CD14-positive monocyte (primary cell): Measurements from ENCODE around the gene FAM131A. TPM values are rescaled to one million over a fixed set of nuclear protein-coding genes. Genes with fewer than 3 reads are reported as not detected.

Source experiments
- DNase-seq, 3 donors: peaks; one replicate each; pipeline ENCODE4 v3.0.0-alpha.2; 2011 to 2022
- H2AFZ ChIP-seq: 2 replicates; pipeline ENCODE4 v1.6.0; 2012; ENCODE audit warnings: mild to moderate bottlenecking, low read depth, low read length, inconsistent platforms; ENCODE audit not compliant: insufficient read depth, poor library complexity, severe bottlenecking
- H3K27ac ChIP-seq, 2 donors: 1 replicate in 1 of 2; 2 replicates in 1 of 2; pipeline ENCODE4 v1.5.1; 2012 to 2013; ENCODE audit warnings: low read length in 2 of 2, control low read depth in 1 of 2, inconsistent platforms in 1 of 2, low read depth in 1 of 2, mild to moderate bottlenecking in 1 of 2
- H3K27me3 ChIP-seq, 2 donors: one replicate each; pipeline versions ENCODE4 v1.6.0 to v1.6.1; 2011 to 2013; ENCODE audit warnings: low read length in 2 of 2; ENCODE audit not compliant: control insufficient read depth in 2 of 2, insufficient read depth in 2 of 2
- H3K36me3 ChIP-seq, 2 donors: replicated peaks in 1 of 2; 1 replicate in 1 of 2; 2 replicates in 1 of 2; pipeline versions ENCODE4 v1.5.1 to v1.6.1; 2012 to 2013; ENCODE audit warnings: low read length in 2 of 2, control low read depth in 1 of 2, inconsistent platforms in 1 of 2, mild to moderate bottlenecking in 1 of 2; ENCODE audit not compliant: insufficient read depth in 2 of 2, control insufficient read depth in 1 of 2
- H3K4me1 ChIP-seq, 2 donors: 1 replicate in 1 of 2; 2 replicates in 1 of 2; pipeline versions ENCODE4 v1.5.1 to v1.6.1; 2012 to 2013; ENCODE audit warnings: low read length in 2 of 2, control low read depth in 1 of 2, inconsistent platforms in 1 of 2, mild to moderate bottlenecking in 1 of 2, moderate library complexity in 1 of 2; ENCODE audit not compliant: insufficient read depth in 2 of 2, control insufficient read depth in 1 of 2
- H3K4me2 ChIP-seq: replicated peaks from 2 replicates; pipeline ENCODE3; 2012; ENCODE audit warnings: low read length, moderate library complexity, mild to moderate bottlenecking; ENCODE audit not compliant: poor library complexity, severe bottlenecking; ENCODE audit errors: extremely low read depth
- H3K4me3 ChIP-seq, 3 experiments: fragments of 200-600 bp in 1 of 3; sonication (generic) in 1 of 3; replicated peaks in 1 of 3; 1 replicate in 2 of 3; 2 replicates in 1 of 3; pipeline ENCODE4 v1.5.1; 2011 to 2013; ENCODE audit warnings: low read length in 3 of 3, mild to moderate bottlenecking in 3 of 3, control low read depth in 2 of 3, low read depth in 2 of 3, inconsistent platforms in 1 of 3, moderate library complexity in 1 of 3
- H3K79me2 ChIP-seq: 2 replicates; pipeline ENCODE4 v1.6.0; 2012; ENCODE audit warnings: mild to moderate bottlenecking, control low read depth, inconsistent platforms, low read length, moderate library complexity; ENCODE audit not compliant: insufficient read depth
- H3K9ac ChIP-seq: 2 replicates; pipeline ENCODE4 v1.6.0; 2017; ENCODE audit warnings: low read length, mild to moderate bottlenecking; ENCODE audit not compliant: insufficient read depth, poor library complexity, severe bottlenecking
- H3K9me3 ChIP-seq, 2 donors: replicated peaks in 1 of 2; 1 replicate in 1 of 2; 2 replicates in 1 of 2; pipeline versions ENCODE4 v1.5.1 to v1.6.1; 2012 to 2013; ENCODE audit warnings: low read length in 2 of 2, control low read depth in 1 of 2; ENCODE audit not compliant: control insufficient read depth in 1 of 2, insufficient read depth in 1 of 2
- H4K20me1 ChIP-seq: 2 replicates; pipeline ENCODE4 v1.6.0; 2012; ENCODE audit warnings: mild to moderate bottlenecking, low read length, control low read depth, moderate library complexity; ENCODE audit not compliant: insufficient read depth
- H3K27ac Mint-ChIP-seq, 7 donors: one replicate each; pipeline ENCODE4 v1.8.0; 2020; ENCODE audit warnings: mild to moderate bottlenecking in 7 of 7, mixed read lengths in 7 of 7, moderate library complexity in 6 of 7, inconsistent platforms in 2 of 7
- H3K27me3 Mint-ChIP-seq, 3 donors: one replicate each; pipeline ENCODE4 v1.8.0; 2021 to 2022; ENCODE audit warnings: low read depth in 3 of 3, mild to moderate bottlenecking in 3 of 3, mixed read lengths in 3 of 3, moderate library complexity in 3 of 3, inconsistent platforms in 1 of 3
- H3K36me3 Mint-ChIP-seq, 2 donors: one replicate each; pipeline ENCODE4 v1.8.0; 2020; ENCODE audit warnings: mixed read lengths in 2 of 2, inconsistent platforms in 1 of 2, mild to moderate bottlenecking in 1 of 2
- H3K4me1 Mint-ChIP-seq: one replicate; pipeline ENCODE4 v1.8.0; 2020; ENCODE audit warnings: mild to moderate bottlenecking, mixed read lengths
- H3K4me3 Mint-ChIP-seq, 2 donors: one replicate each; pipeline ENCODE4 v1.8.0; 2020; ENCODE audit warnings: mild to moderate bottlenecking in 2 of 2, mixed read lengths in 2 of 2, moderate library complexity in 1 of 2
- H3K9me3 Mint-ChIP-seq, 7 donors: one replicate each; pipeline ENCODE4 v1.8.0; 2020 to 2022; ENCODE audit warnings: mixed read lengths in 7 of 7, mild to moderate bottlenecking in 6 of 7, moderate library complexity in 6 of 7, inconsistent platforms in 2 of 7
- CTCF ChIP-seq: fragments of 200-600 bp; IDR thresholded peaks from one replicate; pipeline ENCODE4 v1.8.0; 2022; ENCODE audit warnings: antibody characterized with exemption, mild to moderate bottlenecking
- WGBS: methylation state at CpG from one replicate; pipeline ENCODE4 v1.1.5; 2013; ENCODE audit warnings: missing lambda C conversion rate; ENCODE audit not compliant: insufficient coverage; 5-methylcytosine and 5-hydroxymethylcytosine counted together
- intact Hi-C, 2 donors: fragments of 100-400 bp; cut with micrococcal nuclease; formaldehyde crosslinking; loops; one replicate each; pipeline versions ENCODE4 v1.15.0 to v1.15.1; 2023
- polyA plus RNA-seq, 3 donors: library from polyadenylated mRNA; depleted of rRNA in 1 of 3; unstranded in 2 of 3; stranded (reverse) in 1 of 3; fragments of 300-500 nt in 2 of 3; fragments of >200 nt in 1 of 3; fragmentation: Illumina TruSeq in 2 of 3; gene quantifications; 1 replicate in 2 of 3; 2 replicates in 1 of 3; pipeline ENCODE4 v1.2.3, GENCODE V29; 2012 to 2021

Gene FAM131A
- polyA plus RNA-seq, 3 donors, result 5.8 to 30.6 (median 7.7) TPM

- no peak overlapping the region for H2AFZ ChIP-seq
- no peaks in the 10 kb centered on the region for H3K4me1 ChIP-seq
- Mint-ChIP-seq H3K27me3 (peaks cover 0 to 6% (median 1%) of the 10 kb centered on the region in 3 donors), H3K36me3 (peaks cover 7 to 13% of the 10 kb centered on the region in 2 donors), H3K27ac (no peak overlapping the region), H3K4me1 (peaks cover 3% of the 10 kb centered on the region), H3K9me3 (peaks cover 0 to 1% (median 0%) of the 10 kb centered on the region in 7 donors), H3K4me3 (no peak overlapping the region)
- 100% methylated on average over 3 of the region's 6 CpGs for WGBS
- H4K20me1 ChIP-seq, result no peaks in the 10 kb centered on the region
- peaks cover 0 to 8% of the 10 kb centered on the region in 2 donors for H3K36me3 ChIP-seq
- intact Hi-C loops, result no loop called here
- H3K4me2 ChIP-seq, result no peak overlapping the region
- DNase-seq, result no peak
- no peaks in the 10 kb centered on the region for H3K79me2 ChIP-seq
- H3K27ac ChIP-seq, result no peak overlapping the region
- no peak overlapping the region for H3K9ac ChIP-seq
- TF ChIP-seq CTCF, result no peak
- H3K4me3 ChIP-seq, result no peak overlapping the region
- H3K27me3 ChIP-seq, result no peaks in the 10 kb centered on the region
- no peaks in the 10 kb centered on the region for H3K9me3 ChIP-seq
Measured at GRCh38 chr3:184350618-184351017, 13.2 kb downstream of the FAM131A start.

- Mint-ChIP-seq H3K27ac (peak overlapping the region in 1 of 7 donors; percentile 14), H3K27me3 (peaks cover 0 to 6% (median 2%) of the 10 kb centered on the region in 3 donors), H3K9me3 (peaks cover 0 to 1% (median 0%) of the 10 kb centered on the region in 7 donors), H3K4me1 (no peaks in the 10 kb centered on the region), H3K4me3 (no peak overlapping the region), H3K36me3 (peaks cover 4 to 6% of the 10 kb centered on the region in 2 donors)
- Histone ChIP-seq H2AFZ (no peak overlapping the region), H3K27me3 (no peaks in the 10 kb centered on the region), H3K9me3 (no peaks in the 10 kb centered on the region), H3K9ac (no peak overlapping the region), H4K20me1 (no peaks in the 10 kb centered on the region), H3K27ac (no peak overlapping the region), H3K79me2 (no peaks in the 10 kb centered on the region), H3K36me3 (peaks cover 0 to 2% of the 10 kb centered on the region in 2 donors), H3K4me2 (no peak overlapping the region), H3K4me3 (no peak overlapping the region), H3K4me1 (no peaks in the 10 kb centered on the region)
- WGBS, result 95% methylated on average over 8 of the region's 9 CpGs
- TF ChIP-seq CTCF, result no peak
- no peak for DNase-seq
- intact Hi-C loops, result no loop called here
Measured at GRCh38 chr3:184351511-184352148, 14.2 kb downstream of the FAM131A start.
